ENCODE measurements around the gene ARMC2. TPM values are rescaled to one million over a fixed set of nuclear protein-coding genes. Genes with fewer than 3 reads are reported as not detected.

Gene ARMC2
- total and polyA plus RNA-seq, 10 donors, result 1.4 to 12.2 (median 5.7) TPM

- no peaks in the 10 kb centered on the region for H3K9me3 ChIP-seq
- no peak for TF ChIP-seq POLR2A (IDR thresholded peaks at IDR 0.05)
- no peak for TF ChIP-seq POLR2AphosphoS5 (IDR thresholded peaks at IDR 0.05)
- TF ChIP-seq CTCF (IDR thresholded peaks at IDR 0.05 in 8 of 11, conservative IDR thresholded peaks at IDR 0.05 in 3 of 11), result no peak
- intact Hi-C loops (cut with DNase I; ENCODE audit: low total_unique reads), result no loop called here
- no peak overlapping the region for H3K27ac ChIP-seq
- H3K4me1 ChIP-seq, result peaks cover 25 to 53% (median 44%) of the 10 kb centered on the region in 6 donors
- no peaks in the 10 kb centered on the region for H3K36me3 ChIP-seq
- WGBS, 5 donors, result 94 to 100% (median 96%) methylated on average over 1 of the region's 1 CpG
- no peaks in the 10 kb centered on the region for H3K27me3 ChIP-seq (replicated peaks in 1 of 7)
- no peak for DNase-seq
- no peak overlapping the region for H3K4me3 ChIP-seq
Measured at GRCh38 chr6:108941281-108941680, 93.1 kb downstream of the ARMC2 start.

DNA sequence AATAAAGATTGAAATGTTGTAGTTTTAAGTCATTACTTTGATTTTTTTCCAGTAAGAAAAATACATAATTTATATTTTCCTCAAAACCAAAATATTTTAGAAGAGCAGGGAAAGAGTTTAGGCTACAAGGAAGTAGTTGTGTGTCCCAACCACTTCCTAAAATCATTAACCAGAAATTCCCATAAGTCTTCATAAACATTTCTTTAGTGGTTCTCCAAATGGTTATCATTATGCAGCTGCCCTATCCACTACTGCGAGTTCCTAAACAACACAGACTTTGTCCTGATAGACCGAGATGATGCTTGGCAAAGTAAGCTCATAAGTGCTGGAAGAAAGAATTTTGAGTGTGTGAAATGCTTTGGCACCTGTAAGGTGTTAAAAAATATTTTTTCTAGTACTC, 93.6 kb downstream of the ARMC2 start:
- H3K4me1 ChIP-seq, result peaks cover 29 to 58% (median 50%) of the 10 kb centered on the region in 6 donors
- H3K9me3 ChIP-seq, result no peaks in the 10 kb centered on the region
- intact Hi-C loops (cut with DNase I; ENCODE audit: low total_unique reads), result no loop called here
- H3K27me3 ChIP-seq (replicated peaks in 1 of 7), result no peaks in the 10 kb centered on the region
- H3K4me3 ChIP-seq, result no peak overlapping the region
- 62 to 78% (median 70%) methylated on average over 2 of the region's 2 CpGs for WGBS, 5 donors
- peak overlapping the region in 6 of 8 donors; percentile 20 to 85 (median 75) for H3K27ac ChIP-seq
- H3K36me3 ChIP-seq, result no peaks in the 10 kb centered on the region
- TF ChIP-seq POLR2A (IDR thresholded peaks at IDR 0.05) (no peak), POLR2AphosphoS5 (IDR thresholded peaks at IDR 0.05) (no peak), CTCF (IDR thresholded peaks at IDR 0.05 in 8 of 11, conservative IDR thresholded peaks at IDR 0.05 in 3 of 11) (no peak)
- no peak for DNase-seq

- intact Hi-C loops (cut with DNase I; ENCODE audit: low total_unique reads), result no loop called here
- 15 to 30% (median 17%) methylated on average over 9 of the region's 9 CpGs for WGBS, 5 donors
- H3K4me1 ChIP-seq, result peaks cover 36 to 68% (median 59%) of the 10 kb centered on the region in 6 donors
Measured at GRCh38 chr6:108942556-108943492, 94.6 kb downstream of the ARMC2 start.

GRCh38 chr6:108944071-108944470, 95.8 kb downstream of the ARMC2 start:
- no peaks in the 10 kb centered on the region for H3K36me3 ChIP-seq
- no peaks in the 10 kb centered on the region for H3K9me3 ChIP-seq
- H3K27ac ChIP-seq, result peak overlapping the region; percentile 44 to 85 (median 75)
- TF ChIP-seq CTCF (IDR thresholded peaks at IDR 0.05 in 8 of 11, conservative IDR thresholded peaks at IDR 0.05 in 3 of 11) (no peak), POLR2A (IDR thresholded peaks at IDR 0.05) (no peak), POLR2AphosphoS5 (IDR thresholded peaks at IDR 0.05) (no peak)
- H3K4me3 ChIP-seq, result no peak overlapping the region
- no peak for DNase-seq
- H3K4me1 ChIP-seq, result peaks cover 41 to 80% (median 71%) of the 10 kb centered on the region in 6 donors
- WGBS, 5 donors, result 86 to 97% (median 92%) methylated on average over 1 of the region's 1 CpG
- H3K27me3 ChIP-seq (replicated peaks in 1 of 7), result no peaks in the 10 kb centered on the region
- intact Hi-C loops (cut with DNase I; ENCODE audit: low total_unique reads), result no loop called here

More at GRCh38 chr6:108942556-108943492, 94.6 kb downstream of the ARMC2 start:
- TF ChIP-seq POLR2AphosphoS5 (IDR thresholded peaks at IDR 0.05) (peak in 1 of 3 donors; percentile 46), POLR2A (IDR thresholded peaks at IDR 0.05) (no peak)
- Histone ChIP-seq H3K27ac (peak overlapping the region; percentile 20 to 85 (median 75)), H3K36me3 (no peaks in the 10 kb centered on the region), H3K4me3 (peak overlapping the region in 1 of 8 donors; percentile 24), H3K9me3 (no peaks in the 10 kb centered on the region), H3K27me3 (replicated peaks in 1 of 7) (no peaks in the 10 kb centered on the region)
- peak; percentile 87 for DNase-seq
